Parietal lobe (tissue), 2 donors: ENCODE measurements around the gene IRF7. TPM values are rescaled to one million over a fixed set of nuclear protein-coding genes. Genes with fewer than 3 reads are reported as not detected.
A peak's percentile ranks its signal among the peaks of the same experiment; 100 is the strongest.

ENCODE experiments used
- small RNA-seq: library from RNA; depleted of rRNA; stranded (forward); fragments of <200 nt; gene quantifications from one replicate; pipeline ENCODE3, GENCODE V24; 2014; ENCODE audit warnings: low replicate concordance
- total RNA-seq: library from RNA; depleted of rRNA; stranded (reverse); fragments of >200 nt; gene quantifications from one replicate; pipeline ENCODE4 v1.2.3, GENCODE V29; 2014

Gene IRF7
- total RNA-seq, result 4.1 TPM

GRCh38 chr11:615504-616319 lies at the start of gene IRF7:
TSS of gene IRF7 (minus strand) at chr11:615950. CDS start at chr11:615364, 586 bp downstream.

GRCh38 chr11:636511-637332 lies 21.0 kb upstream of the IRF7 start, which contains the start of gene DRD4:
TSS of gene DRD4 (plus strand) at chr11:637269. CDS start at chr11:637305, 36 bp downstream.

GRCh38 chr11:626475-627307 lies 10.9 kb upstream of the IRF7 start, which contains the start of gene SCT:
TSS of gene SCT (minus strand) at chr11:627181. CDS start at chr11:627143, 38 bp downstream.

GRCh38 chr11:624705-625635 lies 9.2 kb upstream of the IRF7 start, which contains the start of gene CDHR5:
TSS of gene CDHR5 (minus strand) at chr11:624955. CDS start at chr11:624902, 53 bp downstream.

GRCh38 chr11:575996-576768 lies 39.6 kb downstream of the IRF7 start, which contains the start of gene PHRF1:
TSS of gene PHRF1 (plus strand) at chr11:576470. CDS start at chr11:581513, 5,043 bp downstream.

Small RNA genes lying within 50 kb of the gene (small RNA-seq; reads per million reads assigned to genes)
- 2.4 reads per million, percentile 82 among the genes with 10 or more reads in this experiment for gene MIR210

Other genes with a start within 250 kb of the IRF7 start
- gene B4GALNT4, start 246.5 kb downstream of the IRF7 start, total RNA-seq, result 163 TPM
- not detected for gene PKP3, start 221.7 kb downstream of the IRF7 start, total RNA-seq
- 6.6 TPM for gene SIGIRR, start 201.0 kb downstream of the IRF7 start, total RNA-seq
- gene ANO9, start 173.9 kb downstream of the IRF7 start, total RNA-seq, result not detected
- 46.3 TPM for gene PTDSS2, start 165.7 kb downstream of the IRF7 start, total RNA-seq
- 44.4 TPM for gene RNH1, start 108.7 kb downstream of the IRF7 start, total RNA-seq
- gene HRAS, start 80.4 kb downstream of the IRF7 start, total RNA-seq, result 32.6 TPM
- gene LRRC56, start 78.4 kb downstream of the IRF7 start, total RNA-seq, result 1.9 TPM
- gene LMNTD2, start 55.2 kb downstream of the IRF7 start, total RNA-seq, result not detected
- 4.4 TPM for gene RASSF7, start 55.0 kb downstream of the IRF7 start, total RNA-seq
- 42.6 TPM for gene PHRF1, start 39.5 kb downstream of the IRF7 start, total RNA-seq
- gene CDHR5, start 9.0 kb upstream of the IRF7 start, total RNA-seq, result not detected
- gene SCT, start 11.2 kb upstream of the IRF7 start, total RNA-seq, result not detected
- 0.31 TPM for gene DRD4, start 21.3 kb upstream of the IRF7 start, total RNA-seq
- gene DEAF1, start 79.3 kb upstream of the IRF7 start, total RNA-seq, result 80.8 TPM
- 14.7 TPM for gene TMEM80, start 79.9 kb upstream of the IRF7 start, total RNA-seq
- not detected for gene EPS8L2, start 90.3 kb upstream of the IRF7 start, total RNA-seq
- gene TALDO1, start 131.5 kb upstream of the IRF7 start, total RNA-seq, result 70.1 TPM
- 37.6 TPM for gene GATD1, start 161.5 kb upstream of the IRF7 start, total RNA-seq
- gene CEND1, start 174.1 kb upstream of the IRF7 start, total RNA-seq, result 11.3 TPM
- 28.8 TPM for gene SLC25A22, start 182.3 kb upstream of the IRF7 start, total RNA-seq
- 10.0 TPM for gene PIDD1, start 189.3 kb upstream of the IRF7 start, total RNA-seq
- 376 TPM for gene RPLP2, start 194.0 kb upstream of the IRF7 start, total RNA-seq
- 9.1 TPM for gene PNPLA2, start 203.0 kb upstream of the IRF7 start, total RNA-seq
- 0.63 TPM for gene CRACR2B, start 212.0 kb upstream of the IRF7 start, total RNA-seq
- gene CD151, start 217.0 kb upstream of the IRF7 start, total RNA-seq, result 51.3 TPM
- 13.5 TPM for gene POLR2L, start 226.6 kb upstream of the IRF7 start, total RNA-seq
- gene TSPAN4, start 226.9 kb upstream of the IRF7 start, total RNA-seq, result 16.0 TPM